Duodenal mucosa (tissue), 2 donors: Measurements from ENCODE around the gene NFKBIL1.
"Not testable (repeated sequence)": the region's sequence is repeated elsewhere in the genome, so short reads cannot be mapped to it uniquely, and the experiment has no call there.

Experiments
- H3K27ac ChIP-seq: one replicate; pipeline ENCODE4 v1.7.0; 2013; ENCODE audit warnings: low read depth, low read length
- H3K27me3 ChIP-seq, 2 donors: one replicate each; pipeline ENCODE4 v1.7.0; 2013; ENCODE audit warnings: low read length in 2 of 2, control low read depth in 1 of 2; ENCODE audit not compliant: insufficient read depth in 2 of 2, control insufficient read depth in 1 of 2
- H3K36me3 ChIP-seq, 2 donors: one replicate each; pipeline ENCODE4 v1.7.0; 2013; ENCODE audit warnings: low read length in 2 of 2, control low read depth in 1 of 2; ENCODE audit not compliant: insufficient read depth in 2 of 2, control insufficient read depth in 1 of 2
- H3K4me1 ChIP-seq, 2 donors: one replicate each; pipeline ENCODE4 v1.7.0; 2013; ENCODE audit warnings: low read length in 2 of 2, control low read depth in 1 of 2; ENCODE audit not compliant: insufficient read depth in 2 of 2, control insufficient read depth in 1 of 2
- H3K4me3 ChIP-seq, 2 donors: one replicate each; pipeline ENCODE4 v1.7.0; 2013; ENCODE audit warnings: low read length in 2 of 2, low read depth in 1 of 2
- H3K9ac ChIP-seq, 2 donors: one replicate each; pipeline ENCODE4 v1.7.0; 2013; ENCODE audit warnings: low read length in 2 of 2, low read depth in 1 of 2
- H3K9me3 ChIP-seq, 2 donors: one replicate each; pipeline ENCODE4 v1.7.0; 2013; ENCODE audit warnings: low read length in 2 of 2, control low read depth in 1 of 2; ENCODE audit not compliant: control insufficient read depth in 1 of 2

The NFKBIL1 gene

DNA sequence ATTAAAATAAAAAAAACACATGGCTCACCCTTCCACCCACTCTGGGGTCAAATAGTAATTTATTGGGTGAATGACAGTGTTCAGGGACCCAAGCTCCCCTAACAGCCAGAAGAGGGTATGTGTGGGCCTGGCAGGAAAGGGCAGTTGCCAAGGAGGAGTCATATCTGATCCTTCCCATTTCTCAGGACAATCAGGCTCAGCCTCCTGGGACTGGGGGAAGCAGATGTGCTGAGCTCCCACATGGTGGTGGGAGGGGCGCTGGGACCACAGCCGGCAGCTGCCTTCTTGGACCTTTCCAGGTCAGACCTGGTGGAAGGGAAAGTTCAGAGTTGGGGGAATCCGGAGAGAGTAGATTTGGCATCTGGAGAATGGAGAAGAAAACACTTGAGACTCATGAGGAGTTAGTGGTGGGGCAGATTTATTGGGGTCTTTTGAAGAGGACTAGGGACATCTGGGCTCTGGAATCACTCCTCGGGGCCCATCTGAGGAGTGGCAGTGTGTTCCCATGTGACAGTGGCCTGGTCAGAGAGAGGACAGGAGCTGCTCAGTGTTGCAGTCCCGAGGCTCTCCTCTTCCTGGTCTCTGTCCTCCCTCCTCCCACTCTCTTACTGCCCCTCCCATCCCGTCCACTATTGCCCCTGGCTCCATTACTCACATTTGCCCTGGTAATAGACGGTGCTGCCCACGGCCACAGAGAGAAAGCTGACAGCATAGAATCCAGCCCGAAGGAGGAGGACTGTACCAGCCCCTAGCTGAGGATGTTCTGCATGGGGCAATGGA lies 41.7 kb downstream of the NFKBIL1 start:
- Histone ChIP-seq H3K9me3 (no peaks in the 10 kb centered on the region), H3K9ac (no peak overlapping the region), H3K27me3 (no peaks in the 10 kb centered on the region), H3K4me1 (peaks cover 0 to 15% of the 10 kb centered on the region in 2 donors), H3K4me3 (no peak overlapping the region), H3K36me3 (no peaks in the 10 kb centered on the region), H3K27ac (no peak overlapping the region)

DNA sequence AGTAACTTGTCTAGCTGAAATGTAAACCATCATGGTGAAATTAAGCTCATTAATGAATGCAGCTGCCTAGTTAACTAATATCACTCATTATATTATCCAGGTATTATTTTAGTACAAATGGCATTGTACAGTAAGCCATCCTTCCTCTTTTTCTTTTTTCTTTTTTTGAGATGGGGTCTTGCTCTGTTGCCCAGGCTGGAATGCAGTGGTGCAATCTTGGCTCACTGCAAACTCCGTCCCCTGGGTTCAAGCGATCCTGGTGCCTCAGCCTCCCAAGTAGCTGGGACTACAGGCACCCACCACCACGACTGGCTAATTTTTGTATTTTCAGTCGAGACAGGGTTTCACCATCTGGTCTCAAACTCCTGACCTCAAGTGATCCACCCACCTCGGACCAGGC lies 43.3 kb downstream of the NFKBIL1 start:
- not testable (repeated sequence) for H3K27me3 ChIP-seq, H3K27ac ChIP-seq, H3K9me3 ChIP-seq, H3K4me3 ChIP-seq, H3K36me3 ChIP-seq, H3K9ac ChIP-seq
- peaks cover 0 to 10% of the 10 kb centered on the region in 2 donors for H3K4me1 ChIP-seq

DNA sequence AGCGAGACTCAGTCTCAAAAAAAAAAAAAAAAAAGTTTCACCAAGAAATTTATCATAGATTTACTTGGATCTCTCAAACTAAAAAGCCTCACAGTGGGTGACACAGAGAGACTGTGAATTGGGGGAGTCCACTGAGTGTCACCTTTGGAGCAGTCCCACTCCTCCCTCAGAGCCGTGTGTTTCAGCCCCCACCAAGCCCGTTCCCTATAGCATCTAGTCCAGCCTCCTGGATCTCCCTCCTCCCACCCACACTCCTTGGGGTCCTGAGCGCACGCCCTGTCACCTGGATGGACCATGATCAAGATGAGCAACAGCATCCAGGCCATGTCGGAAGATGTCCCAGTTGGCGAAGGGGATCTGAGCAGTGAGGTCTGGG lies 45.0 kb downstream of the NFKBIL1 start:
- H3K4me1 ChIP-seq = peaks cover 0 to 3% of the 10 kb centered on the region in 2 donors
- no peaks in the 10 kb centered on the region for H3K36me3 ChIP-seq
- no peak overlapping the region for H3K9ac ChIP-seq
- no peak overlapping the region for H3K4me3 ChIP-seq
- no peak overlapping the region for H3K27ac ChIP-seq
- no peaks in the 10 kb centered on the region for H3K9me3 ChIP-seq
- no peaks in the 10 kb centered on the region for H3K27me3 ChIP-seq

DNA sequence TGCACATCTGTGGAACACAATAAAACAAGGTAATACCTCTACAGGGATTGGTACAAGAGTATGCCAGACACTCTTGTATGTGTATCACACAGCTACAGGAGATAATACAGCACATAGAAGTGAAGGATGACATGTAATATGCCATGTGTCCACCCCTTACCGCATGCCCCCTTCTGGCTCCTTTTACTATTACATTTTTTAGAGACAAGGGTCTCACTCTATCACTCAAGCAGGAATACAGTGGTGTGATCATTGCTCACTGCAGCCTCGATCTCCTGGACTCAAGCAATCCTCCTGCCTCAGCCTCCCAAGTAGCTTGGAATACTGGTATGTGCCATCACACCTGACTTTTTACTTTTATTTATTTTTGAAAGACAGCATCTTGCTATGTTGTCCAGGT lies 49.6 kb downstream of the NFKBIL1 start:
- H3K27ac ChIP-seq = no peak overlapping the region
- H3K9me3 ChIP-seq = no peaks in the 10 kb centered on the region
- H3K9ac ChIP-seq = no peak overlapping the region
- peaks cover 0 to 7% of the 10 kb centered on the region in 2 donors for H3K4me1 ChIP-seq
- no peaks in the 10 kb centered on the region for H3K36me3 ChIP-seq
- H3K27me3 ChIP-seq = no peaks in the 10 kb centered on the region
- no peak overlapping the region for H3K4me3 ChIP-seq

DNA sequence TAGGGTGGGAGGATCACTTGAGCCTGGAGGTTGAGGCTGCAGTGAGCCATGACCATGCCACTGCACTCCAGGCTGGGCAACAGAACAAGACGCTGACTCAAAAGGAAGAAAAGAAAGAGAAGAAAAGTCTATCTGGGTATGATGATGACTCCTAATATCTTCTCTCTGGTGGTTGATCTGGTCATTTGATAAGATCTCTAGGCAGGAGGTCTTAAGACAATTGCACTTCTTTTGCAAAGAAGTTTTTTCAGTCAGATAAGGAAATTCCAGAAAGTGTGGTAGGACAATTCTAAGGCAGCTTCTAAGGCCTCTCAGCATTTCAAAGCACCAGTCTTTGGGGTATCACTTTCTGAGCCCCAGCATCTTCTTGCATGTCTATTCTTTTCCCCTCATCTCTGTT lies 59.9 kb downstream of the NFKBIL1 start:
- no peaks in the 10 kb centered on the region for H3K4me1 ChIP-seq
- no peak overlapping the region for H3K4me3 ChIP-seq
- H3K9ac ChIP-seq = no peak overlapping the region
- H3K27ac ChIP-seq = no peak overlapping the region
- no peaks in the 10 kb centered on the region for H3K36me3 ChIP-seq
- H3K27me3 ChIP-seq = no peaks in the 10 kb centered on the region
- H3K9me3 ChIP-seq = no peaks in the 10 kb centered on the region
